HG03521 (cell line): ENCODE measurements around the gene CBX5.
"Not testable (repeated sequence)": the region's sequence is repeated elsewhere in the genome, so short reads cannot be mapped to it uniquely, and the experiment has no call there.

ENCODE experiments used
- ATAC-seq: cut with Tn5 transposase; IDR thresholded peaks from one replicate; pipeline ENCODE4 v1.9.1; 2021; ENCODE audit warnings: mild to moderate bottlenecking, moderate library complexity; ENCODE audit not compliant: unreplicated experiment

Gene CBX5

GRCh38 chr12:54227927-54228326 lies 52.0 kb downstream of the CBX5 start:
- not testable (repeated sequence) for ATAC-seq

- ATAC-seq = no peak
Observed at GRCh38 chr12:54227376-54227775, 52.5 kb downstream of the CBX5 start.

- ATAC-seq = no peak
Observed at GRCh38 chr12:54225666-54226065, 54.3 kb downstream of the CBX5 start.

- ATAC-seq = no peak
Observed at GRCh38 chr12:54222609-54223008, 57.3 kb downstream of the CBX5 start.

GRCh38 chr12:54221402-54221984 lies 58.4 kb downstream of the CBX5 start:
- no peak for ATAC-seq

GRCh38 chr12:54220567-54220966 lies 59.4 kb downstream of the CBX5 start:
- no peak for ATAC-seq

- ATAC-seq = no peak
Observed at GRCh38 chr12:54220092-54220557, 59.8 kb downstream of the CBX5 start.

GRCh38 chr12:54217774-54218241 lies 62.1 kb downstream of the CBX5 start:
- ATAC-seq = peak; percentile 32

- ATAC-seq = no peak
Observed at GRCh38 chr12:54216797-54217661, 62.9 kb downstream of the CBX5 start.

GRCh38 chr12:54215989-54216796 lies 63.7 kb downstream of the CBX5 start:
- ATAC-seq = no peak

GRCh38 chr12:54214553-54215406 lies 65.1 kb downstream of the CBX5 start:
- peak; percentile 68 for ATAC-seq

- no peak for ATAC-seq
Observed at GRCh38 chr12:54213079-54213478, 66.8 kb downstream of the CBX5 start.

GRCh38 chr12:54211920-54212319 lies 68.0 kb downstream of the CBX5 start:
- no peak for ATAC-seq

GRCh38 chr12:54210400-54210790 lies 69.5 kb downstream of the CBX5 start:
- ATAC-seq = no peak

- no peak for ATAC-seq
Observed at GRCh38 chr12:54208591-54208990, 71.3 kb downstream of the CBX5 start.

- ATAC-seq = peak; percentile 66
Observed at GRCh38 chr12:54207539-54208294, 72.2 kb downstream of the CBX5 start.

- no peak for ATAC-seq
Observed at GRCh38 chr12:54206791-54207190, 73.1 kb downstream of the CBX5 start.

- ATAC-seq = no peak
Observed at GRCh38 chr12:54204316-54204715, 75.6 kb downstream of the CBX5 start.

- ATAC-seq = peak; percentile 47
Observed at GRCh38 chr12:54201001-54201794, 78.7 kb downstream of the CBX5 start.
